Panc1 (cell line): ENCODE results near the gene DMRTA1. TPM values are rescaled to one million over a fixed set of nuclear protein-coding genes. Genes with fewer than 3 reads are reported as not detected.
"Not testable (repeated sequence)": the region's sequence is repeated elsewhere in the genome, so short reads cannot be mapped to it uniquely, and the experiment has no call there.

Experiments
- ATAC-seq: fragments of 200-7000 bp; cut with Tn5 transposase; 2 replicates; pipeline ENCODE4 v1.9.1; 2020; ENCODE audit warnings: mild to moderate bottlenecking, moderate library complexity
- BruUV-seq: library from RNA; stranded (reverse); fragments of 400-500 nt; replicated peaks from 2 replicates; lab custom pipeline; 2021; lab: Mats Ljungman, UMichigan
- CTCF ChIA-PET: fragments of 300-600 bp; sonication (Branson Sonifier 250); formaldehyde crosslinking; loops from one replicate; lab custom pipeline; 2022; ENCODE audit warnings: antibody characterized with exemption; lab: Charles Lee
- POLR2A ChIA-PET: fragments of 300-600 bp; sonication (Branson Sonifier 250); formaldehyde crosslinking; loops from one replicate; lab custom pipeline; 2022; ENCODE audit warnings: antibody characterized with exemption; lab: Charles Lee
- DNase-seq: peaks from one replicate; pipeline ENCODE4 v3.0.0-alpha.2; 2010; ENCODE audit warnings: low read depth, low spot score
- H3K27ac ChIP-seq: 2 replicates; pipeline ENCODE4 v1.5.1; 2011; ENCODE audit warnings: mild to moderate bottlenecking, low read length, inconsistent platforms
- H3K27me3 ChIP-seq: fragments of 200-500 bp; sonication (Bioruptor generic); 2 replicates; pipeline ENCODE4 v1.6.0; 2014; ENCODE audit warnings: low read length, inconsistent platforms; ENCODE audit not compliant: control insufficient read depth, insufficient read depth
- H3K36me3 ChIP-seq: fragments of 200-500 bp; sonication (Bioruptor generic); 2 replicates; pipeline ENCODE4 v1.5.1; 2014; ENCODE audit warnings: inconsistent platforms, mild to moderate bottlenecking, low read length, moderate library complexity; ENCODE audit not compliant: control insufficient read depth, insufficient read depth
- H3K4me1 ChIP-seq: 2 replicates; pipeline ENCODE4 v1.5.1; 2011; ENCODE audit warnings: inconsistent platforms, mild to moderate bottlenecking, low read length, moderate library complexity; ENCODE audit not compliant: control insufficient read depth, insufficient read depth
- H3K4me3 ChIP-seq, 2 experiments: 2 replicates each; pipeline ENCODE4 v1.5.1; 2011 to 2012; ENCODE audit warnings: low read depth in 2 of 2, low read length in 2 of 2, mild to moderate bottlenecking in 2 of 2, inconsistent platforms in 1 of 2, moderate library complexity in 1 of 2
- H3K9me3 ChIP-seq: fragments of 200-500 bp; sonication (Bioruptor generic); 2 replicates; pipeline ENCODE4 v1.5.1; 2014; ENCODE audit warnings: low read depth, mild to moderate bottlenecking, inconsistent platforms, low read length, moderate library complexity; ENCODE audit not compliant: control insufficient read depth, insufficient read depth
- CTCF ChIP-seq: fragments of 450-650 bp; IDR thresholded peaks from 2 replicates; pipeline ENCODE4 v1.5.1; 2017; ENCODE audit warnings: mild to moderate bottlenecking
- POLR2AphosphoS5 ChIP-seq: IDR thresholded peaks from 2 replicates; pipeline ENCODE4 v1.6.1; 2012; ENCODE audit warnings: mild to moderate bottlenecking, low read depth, low read length, moderate library complexity
- REST ChIP-seq, 2 experiments: IDR thresholded peaks; 2 replicates each; pipeline ENCODE4 v1.6.1; 2011 to 2012; ENCODE audit warnings: low read depth in 2 of 2, control low read depth in 1 of 2, low read length in 1 of 2, mild to moderate bottlenecking in 1 of 2, moderate library complexity in 1 of 2; ENCODE audit not compliant: insufficient read depth in 1 of 2
- SIN3A ChIP-seq: IDR thresholded peaks from 2 replicates; pipeline ENCODE4 v1.6.1; 2012; ENCODE audit warnings: low read depth, mild to moderate bottlenecking, low read length, moderate library complexity, borderline replicate concordance; ENCODE audit not compliant: insufficient read depth
- TCF7L2 ChIP-seq: IDR thresholded peaks from 2 replicates; pipeline ENCODE4 v1.6.1; 2011; ENCODE audit warnings: mild to moderate bottlenecking, low read depth, low read length, inconsistent platforms
- in situ Hi-C: cut with HindIII; loops from 2 replicates; pipeline ENCODE4 v1.10.0; 2016; ENCODE audit warnings: low sequenced_read_pairs, low pct_unique_long_range_greater_than_20kb
- intact Hi-C: fragments of 100-400 bp; cut with micrococcal nuclease; formaldehyde crosslinking; loops from one replicate; pipeline ENCODE4 v1.10.0; 2022; ENCODE audit not compliant: unreplicated experiment
- total RNA-seq: library from RNA; stranded (reverse); gene quantifications from one replicate; pipeline ENCODE4 v1.2.1, GENCODE V29; 2021; ENCODE audit not compliant: unreplicated experiment

The DMRTA1 gene
- total RNA-seq, 1 experiment from 2014 or later = 1.8 TPM

- in situ Hi-C loops = no loop called here
- Histone ChIP-seq H3K36me3 (no peaks in the 10 kb centered on the region), H3K9me3 (no peaks in the 10 kb centered on the region), H3K27me3 (no peaks in the 10 kb centered on the region), H3K27ac (no peak overlapping the region), H3K4me1 (no peaks in the 10 kb centered on the region), H3K4me3 (no peak overlapping the region)
- DNase-seq (no peak), ATAC-seq (no peak)
- TF ChIP-seq TCF7L2 (no peak), CTCF (no peak), SIN3A (no peak), REST (IDR thresholded peaks at IDR 0.05; ENCODE audit: insufficient read depth in 1 of 2, low read depth in 2 of 2, low read length in 1 of 2) (no peak), POLR2AphosphoS5 (no peak)
- ChIA-PET CTCF (no interaction called here), POLR2A (no interaction called here)
- no TSS peak for BruUV-seq
- intact Hi-C loops = no loop called here
Measured at GRCh38 chr9:22433691-22434090, 12.9 kb upstream of the DMRTA1 start.

DNA sequence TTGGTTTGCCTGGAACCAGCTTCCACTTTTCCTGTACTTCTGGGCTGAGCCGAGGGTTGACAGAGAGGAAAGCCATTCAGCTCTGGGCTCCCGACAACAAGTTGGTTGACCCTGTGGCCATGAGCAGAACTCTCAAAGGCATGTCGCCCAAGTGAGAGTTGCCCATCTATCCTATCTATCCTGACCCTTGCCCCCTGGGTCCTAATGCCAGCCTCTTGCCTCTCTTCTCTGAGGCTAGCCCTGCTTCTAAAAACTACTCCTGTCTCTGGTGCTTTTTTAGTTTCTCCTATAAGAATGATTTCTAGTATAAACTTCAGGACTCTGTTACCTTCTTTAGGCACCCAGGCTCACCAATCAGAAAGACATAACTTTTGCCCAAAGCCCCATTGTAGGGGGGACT, 11.4 kb upstream of the DMRTA1 start:
- in situ Hi-C loops, ATAC-seq, POLR2A ChIA-PET, CTCF ChIA-PET, H3K9me3 ChIP-seq, H3K27ac ChIP-seq, DNase-seq, H3K36me3 ChIP-seq, intact Hi-C loops, H3K4me1 ChIP-seq, H3K4me3 ChIP-seq, H3K27me3 ChIP-seq, BruUV-seq: not testable (repeated sequence)

GRCh38 chr9:22437461-22438067, 9.1 kb upstream of the DMRTA1 start:
- DNase-seq, ATAC-seq, in situ Hi-C loops, H3K27me3 ChIP-seq, H3K9me3 ChIP-seq, H3K27ac ChIP-seq, CTCF ChIA-PET, BruUV-seq, POLR2A ChIA-PET, H3K4me3 ChIP-seq, H3K4me1 ChIP-seq, intact Hi-C loops, H3K36me3 ChIP-seq: not testable (repeated sequence)
